HCT116 (cell line): Measurements from ENCODE around the gene TEX10. TPM values are rescaled to one million over a fixed set of nuclear protein-coding genes. Genes with fewer than 3 reads are reported as not detected.

ENCODE experiments used
- ATAC-seq: fragments of 200-7000 bp; cut with Tn5 transposase; 2 replicates; pipeline ENCODE4 v1.9.1; 2020; ENCODE audit warnings: mild to moderate bottlenecking, moderate library complexity
- BruUV-seq: library from RNA; stranded (reverse); fragments of 400-500 nt; replicated peaks from 2 replicates; lab custom pipeline; 2021; lab: Mats Ljungman, UMichigan
- CTCF ChIA-PET: fragments of 300-600 bp; sonication (Branson Sonifier 250); formaldehyde crosslinking; loops from one replicate; lab custom pipeline; 2021; ENCODE audit warnings: antibody characterized with exemption; lab: Charles Lee
- POLR2A ChIA-PET: fragments of 300-600, 350-600 bp; sonication (Branson Sonifier 250); formaldehyde crosslinking; loops from one replicate; lab custom pipeline; 2021; ENCODE audit warnings: antibody characterized with exemption; lab: Charles Lee
- RAD21 ChIA-PET, 2 experiments: fragments of 300-600 bp; sonication (Branson Sonifier 250); formaldehyde crosslinking; loops; one replicate each; lab custom pipeline; 2023; ENCODE audit warnings: low total read pairs in 2 of 2; ENCODE audit not compliant: uncharacterized antibody in 2 of 2, unreplicated experiment in 2 of 2, low non-redundant PET in 1 of 2; lab: Charles Lee
- DNase-seq: peaks from one replicate; pipeline ENCODE4 v3.0.0-alpha.2; 2010; ENCODE audit warnings: low read depth, low spot score
- H2AFZ ChIP-seq: fragments of 200-600 bp; shearing (Covaris generic), sonication (generic); 2 replicates; pipeline ENCODE4 v1.6.1; 2017; ENCODE audit warnings: low read depth, mixed run types, mixed read lengths, antibody characterized with exemption, low read length; ENCODE audit not compliant: poor library complexity, severe bottlenecking
- H3K27ac ChIP-seq: 2 replicates; pipeline ENCODE4 v1.5.1; 2012; ENCODE audit warnings: low read depth, low read length
- H3K27me3 ChIP-seq: fragments of 200-600 bp; sonication (generic); 2 replicates; pipeline ENCODE4 v1.6.1; 2016; ENCODE audit warnings: mixed run types, low read length, mixed read lengths; ENCODE audit not compliant: insufficient read depth
- H3K36me3 ChIP-seq, 2 experiments: fragments of 200-500 bp in 1 of 2; fragments of 200-600 bp in 1 of 2; sonication (Bioruptor generic) in 1 of 2; sonication (generic) in 1 of 2; 2 replicates each; pipeline versions ENCODE4 v1.5.1 to v1.6.1; 2014 to 2016; ENCODE audit warnings: low read length in 2 of 2, inconsistent platforms in 1 of 2, mixed read lengths in 1 of 2, mixed run types in 1 of 2; ENCODE audit not compliant: insufficient read depth in 2 of 2, control insufficient read depth in 1 of 2
- H3K4me1 ChIP-seq, 2 experiments: fragments of 200-600 bp in 1 of 2; sonication (generic) in 1 of 2; 2 replicates each; pipeline versions ENCODE4 v1.5.1 to v1.6.1; 2012 to 2017; ENCODE audit warnings: low read length in 2 of 2, inconsistent platforms in 1 of 2, mild to moderate bottlenecking in 1 of 2, mixed read lengths in 1 of 2, mixed run types in 1 of 2, moderate library complexity in 1 of 2; ENCODE audit not compliant: insufficient read depth in 2 of 2, control insufficient read depth in 1 of 2
- H3K4me2 ChIP-seq: fragments of 200-600 bp; sonication (generic); 2 replicates; pipeline ENCODE4 v1.6.1; 2017; ENCODE audit warnings: mixed run types, low read length, mixed read lengths
- H3K4me3 ChIP-seq, 2 experiments: fragments of 200-600 bp in 1 of 2; sonication (generic) in 1 of 2; replicated peaks in 1 of 2; 2 replicates each; pipeline ENCODE4 v1.5.1; 2011 to 2016; ENCODE audit warnings: low read length in 2 of 2, control low read depth in 1 of 2, low read depth in 1 of 2, mild to moderate bottlenecking in 1 of 2, mixed read lengths in 1 of 2, mixed run types in 1 of 2
- H3K79me2 ChIP-seq: fragments of 200-600 bp; sonication (generic); 2 replicates; pipeline ENCODE4 v1.6.1; 2017; ENCODE audit warnings: mild to moderate bottlenecking, mixed run types, low read length, moderate library complexity, mixed read lengths; ENCODE audit not compliant: insufficient read depth
- H3K9ac ChIP-seq: fragments of 200-600 bp; sonication (generic); 2 replicates; pipeline ENCODE4 v1.6.1; 2016; ENCODE audit warnings: low read length, mixed read lengths
- H3K9me2 ChIP-seq: fragments of 200-600 bp; sonication (generic), shearing (Covaris generic); 2 replicates; pipeline ENCODE4 v1.6.1; 2017; ENCODE audit warnings: mixed run types, mild to moderate bottlenecking, moderate library complexity; ENCODE audit not compliant: insufficient read depth
- H3K9me3 ChIP-seq, 2 experiments: fragments of 200-500 bp in 1 of 2; fragments of 200-600 bp in 1 of 2; sonication (Bioruptor generic) in 1 of 2; sonication (generic) in 1 of 2; 2 replicates each; pipeline ENCODE4 v1.6.1; 2014 to 2017; ENCODE audit warnings: low read length in 2 of 2, mixed read lengths in 2 of 2, inconsistent platforms in 1 of 2, low read depth in 1 of 2, mild to moderate bottlenecking in 1 of 2, mixed run types in 1 of 2, moderate library complexity in 1 of 2; ENCODE audit not compliant: control insufficient read depth in 1 of 2, insufficient read depth in 1 of 2
- H4K20me1 ChIP-seq: fragments of 200-600 bp; sonication (generic), shearing (Covaris generic); 2 replicates; pipeline ENCODE4 v1.6.1; 2017; ENCODE audit warnings: mixed run types, mild to moderate bottlenecking, moderate library complexity; ENCODE audit not compliant: insufficient read depth
- ATF3 ChIP-seq: IDR thresholded peaks from 2 replicates; pipeline ENCODE4 v1.6.1; 2012
- CEBPB ChIP-seq: IDR thresholded peaks from 2 replicates; pipeline ENCODE4 v1.6.1; 2012; ENCODE audit warnings: low read depth
- CTCF ChIP-seq, 3 experiments: fragments of 200-600 bp in 1 of 3; sonication (generic) in 1 of 3; IDR thresholded peaks in 2 of 3; conservative IDR thresholded peaks in 1 of 3; 2 replicates each; pipeline ENCODE4 v1.5.1; 2012 to 2017; ENCODE audit warnings: low read depth in 2 of 3, low read length in 2 of 3, antibody characterized with exemption in 1 of 3, borderline replicate concordance in 1 of 3, control low read depth in 1 of 3, mild to moderate bottlenecking in 1 of 3, mixed read lengths in 1 of 3, mixed run types in 1 of 3, moderate library complexity in 1 of 3; ENCODE audit not compliant: insufficient read depth in 1 of 3
- EGR1 ChIP-seq: IDR thresholded peaks from 2 replicates; pipeline ENCODE4 v1.6.1; 2012; ENCODE audit warnings: low read depth
- EZH2 ChIP-seq: fragments of 200-600 bp; sonication (generic); IDR thresholded peaks from 2 replicates; pipeline ENCODE4 v1.6.1; 2017; ENCODE audit warnings: antibody characterized with exemption, mixed run types
- EZH2phosphoT487 ChIP-seq: fragments of 200-600 bp; IDR thresholded peaks from 2 replicates; pipeline ENCODE4 v1.6.1; 2018; ENCODE audit warnings: antibody characterized with exemption, borderline replicate concordance
- FOSL1 ChIP-seq: IDR thresholded peaks from 2 replicates; pipeline ENCODE4 v1.6.1; 2012; ENCODE audit warnings: low read depth
- JUND ChIP-seq: IDR thresholded peaks from 2 replicates; pipeline ENCODE4 v1.6.1; 2012
- MAX ChIP-seq: IDR thresholded peaks from 2 replicates; pipeline ENCODE4 v1.6.1; 2012
- POLR2A ChIP-seq: IDR thresholded peaks from 2 replicates; pipeline ENCODE4 v1.7.0; 2011; ENCODE audit warnings: borderline replicate concordance; ENCODE audit not compliant: insufficient read depth, insufficient read length; ENCODE audit errors: extremely low read depth
- POLR2AphosphoS5 ChIP-seq: IDR thresholded peaks from 2 replicates; pipeline ENCODE4 v1.6.1; 2011; ENCODE audit warnings: mild to moderate bottlenecking, low read depth, low read length, moderate library complexity
- RAD21 ChIP-seq: IDR thresholded peaks from 2 replicates; pipeline ENCODE4 v1.6.1; 2012; ENCODE audit warnings: low read depth, mild to moderate bottlenecking
- SP1 ChIP-seq: IDR thresholded peaks from 2 replicates; pipeline ENCODE4 v1.6.1; 2012; ENCODE audit warnings: low read depth
- SRF ChIP-seq: IDR thresholded peaks from 2 replicates; pipeline ENCODE4 v1.6.1; 2012; ENCODE audit warnings: low read depth
- TCF7L2 ChIP-seq: IDR thresholded peaks from 2 replicates; pipeline ENCODE4 v1.7.0; 2011; ENCODE audit warnings: borderline replicate concordance, inconsistent platforms; ENCODE audit not compliant: insufficient read depth, insufficient read length; ENCODE audit errors: extremely low read depth
- YY1 ChIP-seq: IDR thresholded peaks from 2 replicates; pipeline ENCODE4 v1.6.1; 2011; ENCODE audit warnings: low read length, low read depth, moderate library complexity, mild to moderate bottlenecking; ENCODE audit not compliant: insufficient replicate concordance; ENCODE audit errors: extremely low read depth
- ZBTB33 ChIP-seq: IDR thresholded peaks from 2 replicates; pipeline ENCODE4 v1.6.1; 2011; ENCODE audit warnings: mild to moderate bottlenecking, low read length, moderate library complexity; ENCODE audit not compliant: insufficient replicate concordance; ENCODE audit errors: extremely low read depth
- ZFX ChIP-seq: fragments of 450-650 bp; IDR thresholded peaks from 2 replicates; pipeline ENCODE4 v1.6.1; 2017
- ZNF274 ChIP-seq: fragments of 200-500 bp; sonication (Bioruptor generic); IDR thresholded peaks from 2 replicates; pipeline ENCODE4 v1.6.1; 2014; ENCODE audit warnings: mild to moderate bottlenecking, low read depth, low read length, inconsistent platforms
- intact Hi-C: fragments of 100-400 bp; cut with micrococcal nuclease; formaldehyde crosslinking; loops from 2 replicates; pipeline ENCODE4 v1.10.0; 2022
- total RNA-seq: library from RNA; stranded (reverse); gene quantifications from one replicate; pipeline ENCODE4 v1.2.1, GENCODE V29; 2021; ENCODE audit not compliant: unreplicated experiment

Gene TEX10
- total RNA-seq, 1 experiment from 2014 or later: 53.0 TPM

- TF ChIP-seq ZNF274 (no peak), CEBPB (no peak), ZFX (no peak), POLR2AphosphoS5 (no peak), EGR1 (no peak), TCF7L2 (no peak), YY1 (no peak), CTCF (IDR thresholded peaks at IDR 0.05 in 2 of 3, conservative IDR thresholded peaks at IDR 0.05 in 1 of 3; ENCODE audit: borderline replicate concordance in 1 of 3, insufficient read depth in 1 of 3, low read depth in 2 of 3, low read length in 2 of 3) (no peak), FOSL1 (no peak)
Observed at GRCh38 chr9:100315561-100315960, 37.2 kb downstream of the TEX10 start (continued).

- Histone ChIP-seq H2AFZ (no peak overlapping the region), H3K27me3 (no peaks in the 10 kb centered on the region), H3K4me3 (no peak overlapping the region), H3K4me2 (no peak overlapping the region), H3K36me3 (peaks cover 6 to 29% of the 10 kb centered on the region in 2 experiments), H3K9me2 (no peaks in the 10 kb centered on the region), H4K20me1 (peaks cover 3% of the 10 kb centered on the region; the same call in 1 of the 2 replicates), H3K79me2 (peaks cover 78% of the 10 kb centered on the region), H3K9ac (no peak overlapping the region), H3K27ac (no peak overlapping the region), H3K4me1 (no peaks in the 10 kb centered on the region), H3K9me3 (no peaks in the 10 kb centered on the region)
- ChIA-PET RAD21 (no interaction called here), POLR2A (no interaction called here), CTCF (no interaction called here)
- DNase-seq (no peak), ATAC-seq (no peak)
- BruUV-seq: no TSS peak
- intact Hi-C loops: no loop called here
- TF ChIP-seq SP1 (no peak), SRF (no peak), JUND (no peak), ZNF274 (no peak), EZH2 (no peak), POLR2A (no peak), ZBTB33 (no peak), POLR2AphosphoS5 (no peak), ATF3 (no peak), CTCF (IDR thresholded peaks at IDR 0.05 in 2 of 3, conservative IDR thresholded peaks at IDR 0.05 in 1 of 3; ENCODE audit: borderline replicate concordance in 1 of 3, insufficient read depth in 1 of 3, low read depth in 2 of 3, low read length in 2 of 3) (no peak), YY1 (no peak), ZFX (no peak), FOSL1 (no peak), EZH2phosphoT487 (no peak), EGR1 (no peak), MAX (no peak), TCF7L2 (no peak), RAD21 (no peak)
Observed at GRCh38 chr9:100309992-100310391, 42.8 kb downstream of the TEX10 start.
